ENCODE data around the gene EIF5A.

GRCh38 chr17:7336240-7337175 is 29.1 kb downstream of the EIF5A start, which contains the start of gene ACAP1:
- TF ChIP-seq CTCF (IDR thresholded peaks at IDR 0.05): no peak
- no peak for TF ChIP-seq POLR2A (IDR thresholded peaks at IDR 0.05)

All from Peyer's patch (tissue), 4 donors.